NCI-H446 treated with DMSO at 0.1 percent for 48 hours (cell line): ENCODE measurements around the gene PLIN3.
A peak's percentile ranks its signal among the peaks of the same experiment; 100 is the strongest.
"Not testable (repeated sequence)": the region's sequence is repeated elsewhere in the genome, so short reads cannot be mapped to it uniquely, and the experiment has no call there.

Experiments
- DNase-seq: peaks from one replicate; lab custom pipeline; 2025; lab: John Stamatoyannopoulos, UW

Gene PLIN3

GRCh38 chr19:4867534-4868285 is at the start of gene PLIN3:
TSS of gene PLIN3 (minus strand) at chr19:4867667. CDS start at chr19:4861394, 6,273 bp downstream.
- peak; percentile 65 for DNase-seq

GRCh38 chr19:4916292-4917082 is 49.0 kb upstream of the PLIN3 start:
- no peak for DNase-seq

GRCh38 chr19:4914736-4915501 is 47.5 kb upstream of the PLIN3 start:
- DNase-seq: no peak

DNA sequence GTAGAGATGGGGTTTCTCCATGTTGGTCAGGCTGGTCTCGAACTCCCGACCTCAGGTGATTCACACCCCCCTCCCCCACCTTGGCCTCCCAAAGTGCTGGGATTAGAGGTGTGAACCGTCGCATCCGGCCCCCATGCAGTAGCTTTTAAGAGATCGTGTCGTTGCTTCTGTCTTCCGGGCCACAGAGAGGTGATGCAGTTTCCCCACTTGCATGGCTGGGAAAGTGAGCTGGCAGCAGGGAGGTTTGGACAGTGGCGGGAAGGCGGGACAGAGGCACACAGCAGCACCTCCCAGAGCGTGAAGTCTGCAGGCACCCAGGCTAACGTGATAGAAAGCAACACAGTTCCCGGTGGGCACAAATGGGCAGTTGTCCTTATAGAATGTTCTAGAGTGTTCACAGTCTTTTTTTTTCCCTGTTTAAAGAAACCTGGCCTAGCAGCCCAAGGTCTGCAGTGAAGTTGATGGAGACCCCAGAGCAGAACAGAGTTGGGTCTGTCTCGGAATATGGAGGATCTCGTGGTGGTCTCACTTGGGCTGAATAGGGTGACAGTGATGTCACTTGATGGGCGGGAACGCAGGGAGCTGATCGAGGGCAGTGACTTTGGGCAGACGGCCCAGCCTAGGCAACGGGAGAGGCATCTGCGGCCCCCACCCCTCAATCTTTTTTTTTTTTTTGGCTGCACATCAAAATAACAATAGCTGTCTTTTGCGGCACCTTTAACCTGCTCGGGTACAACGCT is 46.7 kb upstream of the PLIN3 start:
- DNase-seq: no peak

DNA sequence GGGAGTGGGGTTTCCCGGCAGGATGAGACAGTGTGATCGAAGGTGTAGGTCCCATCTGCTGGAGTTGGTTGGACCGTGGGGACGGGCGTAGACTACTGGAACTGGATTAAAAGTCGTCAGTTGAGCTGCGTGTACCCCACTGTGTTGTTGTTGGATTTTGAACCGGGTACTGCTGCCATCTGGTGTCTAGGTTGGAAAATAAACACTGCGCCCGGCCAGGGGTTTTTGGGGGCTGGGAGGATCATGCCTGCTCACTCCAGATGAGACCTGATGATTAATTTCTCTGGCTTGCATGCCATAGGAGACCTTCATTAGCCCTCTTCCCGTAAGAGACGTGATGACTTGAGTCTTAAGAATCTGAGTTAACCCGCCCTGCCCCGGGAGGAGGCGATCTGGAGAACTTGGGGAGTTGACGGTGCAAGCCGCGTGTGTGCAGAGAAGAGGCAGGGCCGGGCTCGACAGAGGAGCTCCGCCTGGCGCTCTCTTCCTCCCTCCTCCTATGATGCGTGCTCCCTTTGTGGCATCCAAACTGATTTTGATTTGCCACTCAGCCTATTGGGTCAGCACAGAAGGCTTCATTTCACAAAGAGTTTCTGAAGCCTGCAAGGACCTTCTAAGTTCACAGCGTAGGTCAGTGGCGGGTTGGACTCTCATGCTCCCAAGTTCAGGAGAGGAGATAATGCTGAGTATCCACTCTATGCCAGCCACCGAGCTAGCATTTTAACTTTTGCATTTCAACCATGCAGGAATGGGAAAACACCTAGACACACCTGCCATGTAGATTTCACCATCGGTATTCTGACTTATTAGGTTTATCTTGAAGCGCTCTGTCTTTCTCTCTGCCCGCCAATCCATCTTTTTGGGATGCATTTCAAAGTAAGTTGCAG is 44.6 kb upstream of the PLIN3 start:
- DNase-seq: peak; percentile 27

- DNase-seq: no peak
These were observed 43.8 kb upstream of the PLIN3 start for GRCh38 chr19:4911314-4911713.

- DNase-seq: no peak
These were observed 43.3 kb upstream of the PLIN3 start for GRCh38 chr19:4910594-4911281.

- DNase-seq: peak; percentile 89
These were observed 42.6 kb upstream of the PLIN3 start for GRCh38 chr19:4909897-4910593.

GRCh38 chr19:4909156-4909896 is 41.9 kb upstream of the PLIN3 start, which contains the start of gene UHRF1:
TSS of gene UHRF1 (plus strand) at chr19:4909501. CDS start at chr19:4910886, 1,385 bp downstream.
- DNase-seq: peak; percentile 51

DNA sequence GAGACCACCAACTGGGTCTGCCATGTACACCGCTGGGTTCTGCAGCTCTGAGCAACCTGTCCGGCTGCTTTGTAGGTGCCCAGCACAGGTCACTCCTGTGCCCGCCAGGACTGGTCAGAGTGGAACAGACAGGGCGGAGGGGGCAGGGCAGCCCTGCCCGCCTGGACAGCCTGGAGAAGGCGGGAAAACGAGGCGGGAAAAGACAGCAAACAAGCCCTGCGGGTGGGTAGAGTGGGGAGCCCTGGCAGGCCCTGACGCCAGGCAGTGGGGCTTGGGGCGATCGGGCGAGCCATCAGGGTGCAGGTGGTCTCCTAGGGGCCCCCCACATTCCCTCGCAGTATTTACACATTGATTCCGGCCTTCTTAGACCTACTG is 41.3 kb upstream of the PLIN3 start:
- no peak for DNase-seq

GRCh38 chr19:4908360-4908759 is 40.9 kb upstream of the PLIN3 start:
- no peak for DNase-seq

DNA sequence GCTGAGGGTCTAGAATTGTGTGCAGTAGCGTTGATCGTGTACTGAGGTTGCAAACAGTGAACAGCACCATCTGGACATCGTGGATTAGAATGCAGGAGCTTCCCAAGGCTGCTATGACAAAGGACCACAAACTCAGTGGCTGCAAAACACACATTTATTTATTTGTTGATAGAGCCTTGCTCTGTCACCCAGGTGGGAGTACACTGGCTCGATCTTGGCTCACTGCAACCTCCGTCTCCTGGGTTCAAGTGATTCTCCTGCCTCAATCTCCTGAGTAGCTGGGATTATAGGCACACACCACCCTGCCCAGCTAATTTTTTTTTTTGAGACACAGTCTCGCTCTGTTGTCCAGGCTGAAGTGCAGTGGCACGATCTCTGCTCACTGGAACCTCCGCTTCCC is 39.5 kb upstream of the PLIN3 start:
- DNase-seq: no peak

GRCh38 chr19:4904481-4904880 is 37.0 kb upstream of the PLIN3 start:
- DNase-seq: no peak

- DNase-seq: no peak
These were observed 35.3 kb upstream of the PLIN3 start, which contains the start of gene ARRDC5 for GRCh38 chr19:4902796-4903195. TSS of gene ARRDC5 (minus strand) at chr19:4902896. CDS start at chr19:4902825, 71 bp downstream.

GRCh38 chr19:4900879-4901278 is 33.4 kb upstream of the PLIN3 start:
- DNase-seq: not testable (repeated sequence)

DNA sequence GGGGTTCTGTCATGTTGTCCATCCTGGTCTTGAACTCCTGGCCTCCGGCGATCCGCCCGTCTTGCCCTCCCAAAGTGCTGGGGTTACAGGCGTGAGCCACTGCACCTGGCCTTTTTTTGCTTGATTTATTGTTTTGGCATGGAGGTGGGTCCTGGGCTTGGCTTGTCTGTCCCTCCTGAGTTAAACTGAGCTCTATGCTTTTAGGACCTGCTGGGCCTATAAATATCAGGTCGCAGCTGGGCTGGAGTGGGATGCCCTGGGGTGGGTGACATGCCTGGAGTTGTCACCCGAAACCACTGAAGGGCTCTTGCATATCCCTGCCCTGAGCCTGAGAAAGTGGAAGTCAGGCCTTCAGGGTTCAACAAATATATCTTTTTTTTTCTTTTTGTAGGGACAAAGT is 29.7 kb upstream of the PLIN3 start:
- DNase-seq: no peak

DNA sequence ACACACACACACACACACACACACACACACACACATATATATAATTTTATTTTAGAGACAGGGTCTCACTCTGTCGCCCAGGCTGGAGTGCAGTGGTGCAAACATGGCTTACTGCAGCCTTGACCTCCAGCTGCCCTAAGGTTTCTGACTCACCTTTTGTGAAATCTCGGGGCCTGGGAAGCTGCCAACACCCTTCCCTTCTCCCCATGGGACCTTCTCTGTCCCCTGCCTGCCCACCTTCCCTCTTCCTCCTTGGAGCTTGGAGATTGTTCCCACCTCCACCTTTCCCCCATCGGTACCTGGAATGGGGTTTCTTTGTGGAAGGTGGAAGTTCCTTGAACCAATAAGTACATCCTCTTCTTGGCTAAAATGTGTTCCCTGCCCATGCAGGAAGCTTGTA is 28.9 kb upstream of the PLIN3 start:
- DNase-seq: no peak

GRCh38 chr19:4892962-4893361 is 25.5 kb upstream of the PLIN3 start:
- not testable (repeated sequence) for DNase-seq

DNA sequence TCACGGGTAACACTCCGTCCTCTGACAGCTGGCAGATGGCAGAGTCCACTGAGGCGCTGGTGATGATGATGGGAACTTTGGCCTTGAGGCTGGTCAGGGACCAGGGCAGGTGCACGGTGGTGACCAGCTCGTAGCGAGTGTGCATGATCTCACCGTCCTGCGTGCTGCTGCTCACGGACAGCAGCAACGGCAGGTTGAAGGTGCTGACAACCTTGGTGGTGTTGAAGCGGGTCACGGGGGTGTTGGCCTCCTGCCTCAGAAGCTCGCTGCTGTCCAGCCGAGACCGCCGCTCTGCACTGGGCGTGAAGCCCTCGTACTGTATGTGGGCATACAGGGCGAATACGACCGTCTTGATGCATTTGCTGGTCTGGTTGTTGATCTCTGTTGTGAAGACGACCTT is 23.6 kb upstream of the PLIN3 start:
- no peak for DNase-seq
